C4-2B (cell line): ENCODE data around the gene ANXA2R.

ENCODE experiments used
- H3K27ac ChIP-seq: fragments of 450-650 bp; 2 replicates; pipeline ENCODE4 v1.5.1; 2017
- ZFX ChIP-seq: fragments of 450-650 bp; IDR thresholded peaks from 2 replicates; pipeline ENCODE4 v1.6.1; 2017
- TF ChIP-seq, protein P1 (sequence below): fragments of 450-650 bp; conservative IDR thresholded peaks from 2 replicates; pipeline ENCODE4 v1.5.1; 2017; ENCODE audit warnings: mild to moderate bottlenecking

Gene ANXA2R

DNA sequence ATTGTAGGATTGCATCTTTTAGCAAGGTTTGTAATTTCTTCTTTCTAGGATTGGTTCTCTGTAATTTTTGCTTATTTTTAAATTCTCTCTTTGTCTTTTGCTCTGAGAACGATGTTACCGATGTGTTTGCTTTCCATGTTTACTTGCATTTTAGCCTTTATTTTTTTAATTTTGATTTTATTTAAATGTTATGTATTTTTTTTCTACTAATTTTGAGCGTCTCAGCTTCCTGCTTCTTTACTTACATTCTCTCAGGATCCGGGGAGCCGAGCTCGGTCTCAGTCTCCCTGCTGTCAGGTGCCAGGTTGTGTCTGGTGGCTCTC lies 20.9 kb downstream of the ANXA2R start:
- TF ChIP-seq, protein P1, sequence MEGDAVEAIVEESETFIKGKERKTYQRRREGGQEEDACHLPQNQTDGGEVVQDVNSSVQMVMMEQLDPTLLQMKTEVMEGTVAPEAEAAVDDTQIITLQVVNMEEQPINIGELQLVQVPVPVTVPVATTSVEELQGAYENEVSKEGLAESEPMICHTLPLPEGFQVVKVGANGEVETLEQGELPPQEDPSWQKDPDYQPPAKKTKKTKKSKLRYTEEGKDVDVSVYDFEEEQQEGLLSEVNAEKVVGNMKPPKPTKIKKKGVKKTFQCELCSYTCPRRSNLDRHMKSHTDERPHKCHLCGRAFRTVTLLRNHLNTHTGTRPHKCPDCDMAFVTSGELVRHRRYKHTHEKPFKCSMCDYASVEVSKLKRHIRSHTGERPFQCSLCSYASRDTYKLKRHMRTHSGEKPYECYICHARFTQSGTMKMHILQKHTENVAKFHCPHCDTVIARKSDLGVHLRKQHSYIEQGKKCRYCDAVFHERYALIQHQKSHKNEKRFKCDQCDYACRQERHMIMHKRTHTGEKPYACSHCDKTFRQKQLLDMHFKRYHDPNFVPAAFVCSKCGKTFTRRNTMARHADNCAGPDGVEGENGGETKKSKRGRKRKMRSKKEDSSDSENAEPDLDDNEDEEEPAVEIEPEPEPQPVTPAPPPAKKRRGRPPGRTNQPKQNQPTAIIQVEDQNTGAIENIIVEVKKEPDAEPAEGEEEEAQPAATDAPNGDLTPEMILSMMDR = no peak
- TF ChIP-seq ZFX = no peak
- H3K27ac ChIP-seq = no peak overlapping the region

DNA sequence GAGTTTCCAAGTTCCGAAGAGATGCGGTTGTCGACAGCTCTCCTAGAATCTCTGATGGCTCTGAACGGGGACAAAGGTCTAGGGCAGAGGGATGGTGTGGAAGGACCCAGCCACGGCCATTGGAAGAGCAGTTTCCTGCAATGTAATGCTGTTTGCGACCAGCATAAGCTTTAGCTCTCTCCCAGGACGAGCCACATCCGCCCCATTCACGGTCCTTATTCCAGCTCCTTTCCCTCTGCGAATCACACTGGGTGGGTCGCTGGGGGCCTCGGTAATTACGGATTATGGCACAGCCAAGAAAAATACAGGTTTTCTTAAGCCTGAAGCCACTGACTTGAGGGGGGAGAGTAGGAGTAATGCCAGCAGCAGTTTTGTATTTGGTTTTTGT lies 22.7 kb downstream of the ANXA2R start:
- H3K27ac ChIP-seq = peak overlapping the region; percentile 77
- TF ChIP-seq ZFX = no peak
- TF ChIP-seq, protein P1 = no peak

DNA sequence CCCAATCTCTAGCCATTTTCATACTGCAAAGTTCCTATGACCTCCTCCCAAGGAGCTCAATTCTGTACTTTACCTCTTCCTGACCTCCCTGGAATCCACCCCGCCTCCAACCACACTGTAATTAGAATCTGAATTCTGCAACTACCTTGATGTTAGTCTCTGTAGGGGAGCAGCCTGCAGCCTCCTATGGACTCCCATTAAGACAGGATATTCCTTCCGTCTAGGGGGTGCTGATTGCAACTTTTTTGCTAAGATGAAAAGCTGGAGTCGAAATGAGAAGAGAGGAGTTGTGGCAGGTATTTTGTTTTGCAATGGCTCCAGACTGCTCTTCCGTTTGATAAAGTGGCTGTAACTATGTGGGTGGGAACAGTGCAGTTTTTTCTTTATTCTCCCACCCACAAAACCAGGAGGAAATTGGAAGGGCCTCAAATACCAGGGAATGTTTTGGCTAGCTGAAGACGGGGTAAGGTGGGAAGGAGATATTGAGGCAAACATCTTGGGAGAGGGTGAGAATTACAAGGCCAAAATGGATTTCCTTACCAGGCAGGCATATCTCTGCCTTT lies 23.8 kb downstream of the ANXA2R start:
- TF ChIP-seq, protein P1 = no peak
- no peak for TF ChIP-seq ZFX
- no peak overlapping the region for H3K27ac ChIP-seq

DNA sequence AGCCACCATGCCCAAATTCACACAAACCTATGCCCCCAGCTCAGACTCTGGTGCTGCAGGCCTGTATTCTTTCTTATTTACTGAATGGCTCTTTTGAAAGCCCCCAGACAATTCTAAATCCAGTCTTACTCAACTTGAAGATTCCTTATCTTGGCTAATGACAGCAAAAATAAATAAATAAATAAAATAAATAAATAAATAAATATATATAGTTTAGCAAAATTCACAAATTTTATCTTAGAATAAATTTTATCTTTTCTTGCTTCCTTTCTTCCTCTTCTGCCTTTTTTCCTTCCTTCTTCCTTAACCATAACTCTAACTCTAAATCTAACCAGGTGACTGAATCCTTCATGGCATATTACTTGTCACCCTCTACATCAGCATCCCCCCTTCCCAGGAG lies 25.6 kb downstream of the ANXA2R start:
- no peak overlapping the region for H3K27ac ChIP-seq
- TF ChIP-seq, protein P1 = no peak
- TF ChIP-seq ZFX = no peak

DNA sequence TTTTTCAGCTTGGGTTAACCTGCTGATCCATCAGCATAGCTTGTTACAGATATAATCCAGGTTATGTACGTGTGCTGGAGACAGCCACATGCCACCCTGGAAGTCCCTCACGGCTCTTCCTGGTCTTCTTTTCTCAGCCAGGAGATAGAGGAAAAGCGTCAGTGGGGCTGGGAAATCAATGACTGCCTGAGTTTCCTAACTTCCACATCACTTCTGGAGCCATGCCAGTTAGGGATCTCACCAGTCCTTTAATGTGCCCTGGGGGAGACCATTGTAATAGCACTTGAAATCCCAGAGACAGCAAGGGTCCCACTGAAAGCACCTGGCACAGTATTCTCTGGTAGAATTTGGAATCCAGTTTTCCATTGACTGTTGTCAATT lies 29.2 kb downstream of the ANXA2R start:
- TF ChIP-seq ZFX = no peak
- TF ChIP-seq, protein P1 = no peak
- no peak overlapping the region; the same call in 1 of the 2 replicates for H3K27ac ChIP-seq

DNA sequence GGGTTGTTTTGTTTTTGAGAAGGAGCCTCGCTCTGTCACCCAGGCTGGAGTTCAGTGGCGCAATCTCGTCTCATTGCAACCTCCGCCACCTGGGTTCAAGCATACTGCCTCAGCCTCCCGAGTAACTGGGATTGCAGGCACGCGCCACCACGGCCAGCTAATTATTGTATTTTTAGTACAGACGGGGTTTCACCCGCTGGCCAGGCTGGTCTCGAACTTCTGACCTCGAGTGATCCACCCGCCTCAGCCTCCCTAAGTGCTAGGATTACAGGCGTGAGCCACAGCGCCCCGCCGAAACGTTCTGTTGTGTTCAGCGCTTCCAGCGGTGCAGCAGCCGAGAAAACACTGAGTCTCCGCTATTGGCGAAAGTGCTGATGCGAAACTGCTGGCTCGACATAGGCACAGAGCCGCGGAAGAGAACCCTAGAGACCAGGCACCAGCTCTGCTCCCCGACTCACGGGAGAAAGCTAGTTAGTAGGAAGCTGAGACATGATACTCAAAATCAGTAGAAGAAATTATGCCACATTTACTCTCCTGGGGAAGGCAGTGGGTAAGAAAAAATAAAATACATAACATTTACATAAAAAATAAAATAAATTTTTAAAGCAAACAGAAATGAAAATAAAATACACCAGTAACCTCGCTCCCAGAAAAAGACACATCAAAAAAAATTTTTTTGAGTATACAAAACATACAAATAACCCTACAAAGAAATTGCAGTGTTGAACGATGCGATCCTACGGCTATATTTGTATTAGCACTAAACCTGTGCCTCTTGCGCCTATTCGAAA lies 31.6 kb downstream of the ANXA2R start:
- TF ChIP-seq, protein P1 = peak; percentile 19
- no peak for TF ChIP-seq ZFX
- no peak overlapping the region for H3K27ac ChIP-seq

DNA sequence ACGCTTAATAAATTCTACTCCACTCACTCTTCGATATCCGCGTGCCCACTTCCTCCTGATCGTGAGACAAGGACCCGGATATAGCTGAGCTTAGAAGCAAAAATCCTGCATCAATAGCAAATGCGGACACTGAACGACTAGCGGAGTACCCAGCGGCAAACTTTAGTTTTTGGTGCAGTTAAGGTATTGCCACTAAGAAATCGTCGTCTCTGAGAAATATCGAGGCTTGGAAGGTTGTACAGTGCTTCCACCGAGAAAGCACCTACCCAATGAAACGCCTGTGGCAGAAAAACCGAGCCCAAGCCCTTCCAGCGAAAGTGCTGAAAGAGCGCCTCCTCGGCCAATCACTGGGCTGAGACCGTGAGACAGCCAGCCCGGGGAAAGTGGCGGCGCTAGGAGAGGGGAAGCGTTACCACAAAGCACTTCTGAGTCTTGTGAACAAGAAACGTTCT lies 32.2 kb downstream of the ANXA2R start:
- H3K27ac ChIP-seq = no peak overlapping the region
- TF ChIP-seq, protein P1 = no peak
- no peak for TF ChIP-seq ZFX
